Body of pancreas (tissue), 4 donors: ENCODE results near the gene ADCY5.

ENCODE experiments used
- CTCF ChIP-seq, 7 experiments: fragments of 450-650 bp in 4 of 7; fragments of 200-600 bp in 3 of 7; sonication (generic) in 3 of 7; IDR thresholded peaks; one replicate each; pipeline ENCODE4 v1.5.1; 2016 to 2019; ENCODE audit warnings: antibody characterized with exemption in 7 of 7
- POLR2A ChIP-seq, 3 donors: fragments of 450-650 bp; IDR thresholded peaks; one replicate each; pipeline ENCODE4 v1.6.1; 2016; ENCODE audit warnings: antibody characterized with exemption in 3 of 3, mild to moderate bottlenecking in 2 of 3

- TF ChIP-seq CTCF (IDR thresholded peaks at IDR 0.05) (no peak), POLR2A (IDR thresholded peaks at IDR 0.05) (no peak)
Measured at GRCh38 chr3:123275691-123276090, 173.2 kb downstream of the ADCY5 start.
